ENCODE measurements around the gene SREK1. TPM values are rescaled to one million over a fixed set of nuclear protein-coding genes. Genes with fewer than 3 reads are reported as not detected.

The SREK1 gene
- total RNA-seq, 1 experiment from 2014 or later, result 65.6 TPM

- H2AFZ ChIP-seq (ENCODE audit: low read depth, low read length, poor library complexity, severe bottlenecking), result no peak overlapping the region
- H3K27ac ChIP-seq (ENCODE audit: low read depth, low read length), result no peak overlapping the region
- no peaks in the 10 kb centered on the region for H3K9me2 ChIP-seq (ENCODE audit: insufficient read depth)
- no peak overlapping the region for H3K4me3 ChIP-seq (replicated peaks in 1 of 2; ENCODE audit: low read depth in 1 of 2, low read length in 2 of 2)
- peaks cover 7 to 11% of the 10 kb centered on the region in 2 experiments; a peak in 3 of 4 replicates for H3K4me1 ChIP-seq (ENCODE audit: control insufficient read depth in 1 of 2, insufficient read depth in 2 of 2, low read length in 2 of 2)
- BruUV-seq (replicated peaks), result no TSS peak
- H4K20me1 ChIP-seq (ENCODE audit: insufficient read depth), result peaks cover 49% of the 10 kb centered on the region; the same call in 1 of the 2 replicates
- TF ChIP-seq CTCF (IDR thresholded peaks at IDR 0.05 in 2 of 3, conservative IDR thresholded peaks at IDR 0.05 in 1 of 3; ENCODE audit: borderline replicate concordance in 1 of 3, insufficient read depth in 1 of 3, low read depth in 2 of 3, low read length in 2 of 3) (no peak), TCF7L2 (IDR thresholded peaks at IDR 0.05; ENCODE audit: borderline replicate concordance, extremely low read depth, insufficient read depth, insufficient read length) (no peak), REST (IDR thresholded peaks at IDR 0.05; ENCODE audit: low read depth) (no peak), ZFX (IDR thresholded peaks at IDR 0.05) (no peak), RAD21 (IDR thresholded peaks at IDR 0.05; ENCODE audit: low read depth) (no peak), JUND (IDR thresholded peaks at IDR 0.05) (no peak), ATF3 (IDR thresholded peaks at IDR 0.05) (no peak), ZNF274 (IDR thresholded peaks at IDR 0.05; ENCODE audit: low read depth, low read length) (no peak), YY1 (IDR thresholded peaks at IDR 0.05; ENCODE audit: extremely low read depth, insufficient replicate concordance, low read depth, low read length) (no peak), POLR2A (IDR thresholded peaks at IDR 0.05; ENCODE audit: borderline replicate concordance, extremely low read depth, insufficient read depth, insufficient read length) (no peak), EZH2phosphoT487 (IDR thresholded peaks at IDR 0.05; ENCODE audit: borderline replicate concordance) (no peak), SP1 (IDR thresholded peaks at IDR 0.05; ENCODE audit: low read depth) (no peak)
- H3K4me2 ChIP-seq (ENCODE audit: low read length), result no peak overlapping the region
- no peaks in the 10 kb centered on the region for H3K9me3 ChIP-seq (ENCODE audit: control insufficient read depth in 1 of 2, insufficient read depth in 1 of 2, low read depth in 1 of 2, low read length in 2 of 2)
- H3K9ac ChIP-seq (ENCODE audit: low read length), result no peak overlapping the region
- peaks cover 0 to 12% of the 10 kb centered on the region in 2 experiments; a peak in 1 of 4 replicates for H3K36me3 ChIP-seq (ENCODE audit: control insufficient read depth in 1 of 2, insufficient read depth in 2 of 2, low read length in 2 of 2)
- intact Hi-C loops (cut with micrococcal nuclease), result no loop called here
- H3K27me3 ChIP-seq (ENCODE audit: insufficient read depth, low read length), result no peaks in the 10 kb centered on the region
- DNase-seq (ENCODE audit: low read depth, low spot score) (no peak), ATAC-seq (no peak)
- ChIA-PET POLR2A (interaction anchor here (0.5 kb wide), 1 partner anchor 828 kb away, joined by 3 read pairs; no protein-coding TSS in a partner anchor), CTCF (no interaction called here), RAD21 (ENCODE audit: low non-redundant PET in 1 of 2, low total read pairs in 2 of 2, uncharacterized antibody in 2 of 2, unreplicated experiment in 2 of 2) (no interaction called here)
- H3K79me2 ChIP-seq (ENCODE audit: insufficient read depth, low read length), result peaks cover 100% of the 10 kb centered on the region
Measured at GRCh38 chr5:66149950-66150349, 5.8 kb downstream of the SREK1 start.
